ENCODE measurements around the gene TMOD3. TPM values are rescaled to one million over a fixed set of nuclear protein-coding genes. Genes with fewer than 3 reads are reported as not detected.

TMOD3 gene
- total RNA-seq (2022; extraction: Qiagen RNA extraction) = 39.2 to 62.1 TPM (median 49.5 TPM) in 5 replicates

GRCh38 chr15:51829376-51830275, at the start of gene TMOD3:
TMOD3 (plus strand) TSS chr15:51829653; CDS start chr15:51862885, 33,232 bp downstream.

Other genes with a start within 250 kb of the TMOD3 start
- gene DMXL2, start 206.9 kb upstream of the TMOD3 start, total RNA-seq (2022; extraction: Qiagen RNA extraction) = 19.4 to 21.8 TPM (median 20.6 TPM) in 5 replicates
- 0.03 to 0.05 TPM (median 0.04 TPM) in 3 of 5 replicates, not detected in the others for gene SCG3, start 148.2 kb upstream of the TMOD3 start, total RNA-seq (2022; extraction: Qiagen RNA extraction)
- gene LYSMD2, start 92.0 kb upstream of the TMOD3 start, total RNA-seq (2022; extraction: Qiagen RNA extraction) = 24.8 to 29.2 TPM (median 26.4 TPM) in 5 replicates
- gene TMOD2, start 78.1 kb upstream of the TMOD3 start, total RNA-seq (2022; extraction: Qiagen RNA extraction) = 1.3 to 2.3 TPM (median 1.8 TPM) in 5 replicates
- 45.9 to 79.2 TPM (median 47.2 TPM) in 5 replicates for gene LEO1, start 142.1 kb downstream of the TMOD3 start, total RNA-seq (2022; extraction: Qiagen RNA extraction)
- 38.5 to 58.0 TPM (median 48.2 TPM) in 5 replicates for gene MAPK6, start 189.6 kb downstream of the TMOD3 start, total RNA-seq (2022; extraction: Qiagen RNA extraction)

Data from A549 treated with CORT108297 at 1 μM for 4 hours (cell line).